Spleen (tissue), 11 donors: ENCODE data around the gene KCNH3. TPM values are rescaled to one million over a fixed set of nuclear protein-coding genes. Genes with fewer than 3 reads are reported as not detected.

ENCODE experiments used
- DNase-seq: peaks from one replicate; pipeline ENCODE4 v3.0.0-alpha.2; 2020
- H3K27ac ChIP-seq, 8 donors: fragments of 200-600 bp; sonication (generic) in 7 of 8; 1 replicate in 4 of 8; 2 replicates in 4 of 8; pipeline versions ENCODE4 v1.5.0 to v1.8.0; 2016 to 2021; ENCODE audit warnings: inconsistent platforms in 4 of 8, mild to moderate bottlenecking in 4 of 8, moderate library complexity in 1 of 8
- H3K27me3 ChIP-seq, 7 donors: fragments of 200-600 bp; sonication (generic) in 6 of 7; replicated peaks in 1 of 7; 1 replicate in 4 of 7; 2 replicates in 3 of 7; pipeline versions ENCODE4 v1.5.0 to v1.8.0; 2016 to 2021; ENCODE audit warnings: inconsistent platforms in 3 of 7, mild to moderate bottlenecking in 1 of 7
- H3K36me3 ChIP-seq, 6 donors: fragments of 200-600 bp; sonication (generic) in 5 of 6; 1 replicate in 4 of 6; 2 replicates in 2 of 6; pipeline versions ENCODE4 v1.5.0 to v1.8.0; 2016 to 2021; ENCODE audit warnings: inconsistent platforms in 2 of 6
- H3K4me1 ChIP-seq, 6 donors: fragments of 200-600 bp; sonication (generic) in 5 of 6; 1 replicate in 3 of 6; 2 replicates in 3 of 6; pipeline versions ENCODE4 v1.5.0 to v1.8.0; 2016 to 2021; ENCODE audit warnings: inconsistent platforms in 3 of 6
- H3K4me3 ChIP-seq, 8 donors: fragments of 200-600 bp; sonication (generic) in 7 of 8; 1 replicate in 4 of 8; 2 replicates in 4 of 8; pipeline versions ENCODE4 v1.5.0 to v1.8.0; 2016 to 2021; ENCODE audit warnings: inconsistent platforms in 4 of 8, mild to moderate bottlenecking in 4 of 8, moderate library complexity in 2 of 8
- H3K9me3 ChIP-seq, 8 donors: fragments of 200-600 bp; sonication (generic) in 7 of 8; 1 replicate in 4 of 8; 2 replicates in 4 of 8; pipeline versions ENCODE4 v1.5.0 to v1.8.0; 2016 to 2021; ENCODE audit warnings: inconsistent platforms in 4 of 8
- CTCF ChIP-seq, 11 experiments: fragments of 200-600 bp in 7 of 11; fragments of 450-650 bp in 4 of 11; sonication (generic) in 4 of 11; IDR thresholded peaks in 8 of 11; conservative IDR thresholded peaks in 3 of 11; 1 replicate in 7 of 11; 2 replicates in 4 of 11; pipeline versions ENCODE4 v1.4.0 to v1.8.0; 2016 to 2021; ENCODE audit warnings: antibody characterized with exemption in 11 of 11, inconsistent platforms in 4 of 11, mild to moderate bottlenecking in 1 of 11
- POLR2A ChIP-seq, 3 donors: fragments of 450-650 bp; IDR thresholded peaks; one replicate each; pipeline ENCODE4 v1.5.1; 2017; ENCODE audit warnings: antibody characterized with exemption in 3 of 3, mild to moderate bottlenecking in 1 of 3
- POLR2AphosphoS5 ChIP-seq, 3 donors: sonication (generic); formaldehyde crosslinking; IDR thresholded peaks; one replicate each; pipeline ENCODE4 v1.5.1; 2017; ENCODE audit warnings: antibody characterized with exemption in 3 of 3
- WGBS, 5 donors: extraction: QIAGEN DNeasy Blood & Tissue Kit in 3 of 5; methylation state at CpG; one replicate each; pipeline versions ENCODE4 v1.1.5 to v1.1.7; 2013 to 2018; 5-methylcytosine and 5-hydroxymethylcytosine counted together
- intact Hi-C: fragments of 100-400 bp; cut with DNase I; formaldehyde crosslinking; loops from one replicate; pipeline ENCODE4 v1.15.0; 2023; ENCODE audit warnings: low total_unique reads
- polyA plus RNA-seq, 3 donors: library from polyadenylated mRNA; stranded (reverse); fragments of 200-250 nt; gene quantifications; one replicate each; pipeline ENCODE4 v1.2.1, GENCODE V29; 2013
- total RNA-seq, 7 donors: library from RNA; depleted of rRNA in 3 of 7; stranded (reverse); fragments of >200 nt in 3 of 7; fragmentation: NEBNext Ultra II Directional in 4 of 7; extraction: Animal tissue kit (Norgen Biotek cat#: 25700) in 4 of 7; gene quantifications; one replicate each; pipeline versions ENCODE4 v1.1.0 to v1.2.1, GENCODE V29; 2016 to 2021
- donor health status: healthy with polysubstance abuse.
- donor health status: DM: no; HTN: no; CAD: no; lungs with moderate emphysema.
- donor health status: DM: no; HTN: no; CAD: no.
- donor health status: Bipolar disorder and iron deficiency.
- donor health status: healthy.
- donor health status: DM: no; HTN: no; CAD: no.
- donor health status: DM: yes; HTN: yes; CAD: no.

Gene KCNH3
- total and polyA plus RNA-seq, 10 donors: 0.33 to 2.9 (median 0.85) TPM

- H3K27ac ChIP-seq: no peak overlapping the region
- peaks cover 0 to 20% (median 3%) of the 10 kb centered on the region in 6 donors for H3K4me1 ChIP-seq
- H3K27me3 ChIP-seq: no peaks in the 10 kb centered on the region
- WGBS, 5 donors: 83 to 89% (median 86%) methylated on average over 7 of the region's 7 CpGs
- peaks cover 0 to 49% (median 0%) of the 10 kb centered on the region in 6 donors for H3K36me3 ChIP-seq
- peaks cover 0 to 11% (median 8%) of the 10 kb centered on the region in 8 donors for H3K9me3 ChIP-seq
- DNase-seq: no peak
- intact Hi-C loops: no loop called here
- H3K4me3 ChIP-seq: no peak overlapping the region
- no peak for TF ChIP-seq CTCF (IDR thresholded peaks at IDR 0.05 in 8 of 11, conservative IDR thresholded peaks at IDR 0.05 in 3 of 11)
- no peak for TF ChIP-seq POLR2A (IDR thresholded peaks at IDR 0.05)
- TF ChIP-seq POLR2AphosphoS5 (IDR thresholded peaks at IDR 0.05): no peak
These were observed 49.5 kb downstream of the KCNH3 start for GRCh38 chr12:49588281-49588680.

DNA sequence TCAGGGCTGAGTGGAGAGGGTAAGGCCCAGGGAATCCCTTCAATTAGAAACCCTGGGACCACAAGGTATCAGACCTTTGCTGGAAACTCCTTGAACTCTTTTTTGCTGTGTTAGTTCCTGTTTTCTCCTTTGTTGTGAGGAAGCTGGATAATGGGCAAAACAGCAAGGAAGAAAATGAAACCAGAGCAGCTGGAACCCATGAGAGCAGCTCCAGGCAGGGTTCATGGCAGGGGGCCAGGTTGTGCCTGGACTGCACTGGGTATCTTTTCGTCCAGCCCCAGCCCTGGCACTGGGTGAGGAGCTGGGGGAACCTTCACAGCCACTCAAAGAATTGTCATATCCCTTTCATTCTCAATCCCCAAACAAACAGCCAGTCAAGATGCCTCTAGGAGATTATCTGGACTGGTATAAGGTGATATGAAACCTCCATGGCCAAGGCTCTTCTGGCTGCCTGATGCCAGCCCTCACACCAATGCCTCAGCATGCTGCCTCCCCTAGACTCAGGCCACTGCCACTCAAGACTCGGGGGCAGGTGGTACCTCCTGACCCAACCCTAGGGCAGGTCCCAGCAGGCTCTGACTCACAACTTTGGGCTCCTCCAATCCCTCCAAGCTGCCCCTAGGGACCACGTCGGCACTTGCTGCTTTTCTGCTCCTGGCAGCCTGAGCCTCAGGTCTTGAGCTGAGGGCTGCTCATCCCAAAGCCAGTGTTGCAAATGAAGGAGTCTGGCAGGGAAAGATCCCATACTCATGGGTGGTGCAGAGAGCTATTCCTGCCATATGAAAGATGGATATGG is 50.1 kb downstream of the KCNH3 start:
- no peak for TF ChIP-seq CTCF (IDR thresholded peaks at IDR 0.05 in 8 of 11, conservative IDR thresholded peaks at IDR 0.05 in 3 of 11)
- no peak for TF ChIP-seq POLR2AphosphoS5 (IDR thresholded peaks at IDR 0.05)
- TF ChIP-seq POLR2A (IDR thresholded peaks at IDR 0.05): no peak
- peaks cover 0 to 11% (median 8%) of the 10 kb centered on the region in 8 donors for H3K9me3 ChIP-seq
- 75 to 82% (median 81%) methylated on average over 4 of the region's 4 CpGs for WGBS, 5 donors
- H3K27me3 ChIP-seq: no peaks in the 10 kb centered on the region
- no peak for DNase-seq
- intact Hi-C loops: no loop called here
- peaks cover 0 to 20% (median 1%) of the 10 kb centered on the region in 6 donors for H3K4me1 ChIP-seq
- no peak overlapping the region for H3K27ac ChIP-seq
- no peak overlapping the region for H3K4me3 ChIP-seq
- peaks cover 0 to 43% (median 0%) of the 10 kb centered on the region in 6 donors for H3K36me3 ChIP-seq

DNA sequence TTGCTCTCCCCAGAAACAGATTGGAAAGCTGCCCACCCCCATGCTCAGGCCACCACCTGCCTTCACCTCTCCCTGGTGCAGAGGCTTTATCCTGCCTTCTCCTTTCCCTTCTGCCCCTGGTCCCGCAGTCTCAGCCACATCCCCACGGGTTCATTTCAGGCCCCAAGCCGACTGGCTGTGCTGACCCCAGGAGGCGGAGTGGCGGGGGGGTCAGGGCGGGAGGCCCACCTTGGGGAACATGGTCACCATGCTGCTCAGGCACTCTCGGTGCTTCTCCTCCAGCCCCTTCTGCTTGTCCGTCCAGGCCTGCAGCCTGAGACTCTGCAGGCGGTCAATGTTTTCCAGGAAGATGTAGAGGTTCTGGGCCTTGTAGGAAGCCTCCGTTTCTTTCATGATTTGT is 59.7 kb downstream of the KCNH3 start:
- Histone ChIP-seq H3K4me1 (no peaks in the 10 kb centered on the region), H3K36me3 (no peaks in the 10 kb centered on the region), H3K27me3 (no peaks in the 10 kb centered on the region), H3K27ac (no peak overlapping the region), H3K4me3 (no peak overlapping the region), H3K9me3 (no peaks in the 10 kb centered on the region)
- intact Hi-C loops: no loop called here
- DNase-seq: no peak
- no peak for TF ChIP-seq CTCF (IDR thresholded peaks at IDR 0.05 in 8 of 11, conservative IDR thresholded peaks at IDR 0.05 in 3 of 11)
- TF ChIP-seq POLR2A (IDR thresholded peaks at IDR 0.05): no peak
- no peak for TF ChIP-seq POLR2AphosphoS5 (IDR thresholded peaks at IDR 0.05)
- 85 to 92% (median 87%) methylated on average over 10 of the region's 10 CpGs for WGBS, 5 donors

GRCh38 chr12:49599961-49600360 is 61.1 kb downstream of the KCNH3 start:
- H3K27me3 ChIP-seq: no peaks in the 10 kb centered on the region
- H3K4me3 ChIP-seq: no peak overlapping the region
- H3K36me3 ChIP-seq: no peaks in the 10 kb centered on the region
- 90 to 97% (median 95%) methylated on average over 8 of the region's 8 CpGs for WGBS, 5 donors
- H3K27ac ChIP-seq: no peak overlapping the region
- intact Hi-C loops: no loop called here
- no peaks in the 10 kb centered on the region for H3K9me3 ChIP-seq
- TF ChIP-seq CTCF (IDR thresholded peaks at IDR 0.05 in 8 of 11, conservative IDR thresholded peaks at IDR 0.05 in 3 of 11): no peak
- TF ChIP-seq POLR2AphosphoS5 (IDR thresholded peaks at IDR 0.05): no peak
- no peak for TF ChIP-seq POLR2A (IDR thresholded peaks at IDR 0.05)
- no peak for DNase-seq
- no peaks in the 10 kb centered on the region for H3K4me1 ChIP-seq
